Skin of body (tissue), 2 donors: ENCODE data around the gene SLC6A7. TPM values are rescaled to one million over a fixed set of nuclear protein-coding genes. Genes with fewer than 3 reads are reported as not detected.

Experiments used
- DNase-seq: peaks from one replicate; lab custom pipeline; 2025; lab: John Stamatoyannopoulos, UW
- total RNA-seq: library from RNA; depleted of rRNA; stranded (reverse); fragments of >200 nt; gene quantifications from one replicate; pipeline ENCODE4 v1.2.3, GENCODE V29; 2014

Gene SLC6A7
- total RNA-seq, 1 donor from 2014 or later: not detected

GRCh38 chr5:150190503-150190979 lies 679 bp downstream of the SLC6A7 start:
- no peak for DNase-seq

- DNase-seq: no peak
Observed at GRCh38 chr5:150190987-150191386, 1.1 kb downstream of the SLC6A7 start.

- no peak for DNase-seq
Observed at GRCh38 chr5:150192462-150192861, 2.6 kb downstream of the SLC6A7 start.

GRCh38 chr5:150195736-150196485 lies 6.0 kb downstream of the SLC6A7 start:
- no peak for DNase-seq

GRCh38 chr5:150196514-150196913 lies 6.7 kb downstream of the SLC6A7 start:
- no peak for DNase-seq

- no peak for DNase-seq
Observed at GRCh38 chr5:150196986-150197385, 7.1 kb downstream of the SLC6A7 start.

- DNase-seq: no peak
Observed at GRCh38 chr5:150197476-150197875, 7.6 kb downstream of the SLC6A7 start.

- DNase-seq: no peak
Observed at GRCh38 chr5:150202501-150202900, 12.6 kb downstream of the SLC6A7 start.

GRCh38 chr5:150203832-150204589 lies 14.1 kb downstream of the SLC6A7 start:
- DNase-seq: no peak

- no peak for DNase-seq
Observed at GRCh38 chr5:150204590-150204960, 14.7 kb downstream of the SLC6A7 start.

GRCh38 chr5:150206098-150206778 lies 16.4 kb downstream of the SLC6A7 start:
- no peak for DNase-seq

- no peak for DNase-seq
Observed at GRCh38 chr5:150206779-150207115, 16.9 kb downstream of the SLC6A7 start.

- DNase-seq: no peak
Observed at GRCh38 chr5:150208187-150209098, 18.6 kb downstream of the SLC6A7 start.

- DNase-seq: no peak
Observed at GRCh38 chr5:150209099-150209635, 19.3 kb downstream of the SLC6A7 start.

GRCh38 chr5:150210644-150211043 lies 20.8 kb downstream of the SLC6A7 start:
- DNase-seq: no peak

GRCh38 chr5:150211156-150212030 lies 21.5 kb downstream of the SLC6A7 start:
- no peak for DNase-seq

- DNase-seq: peak; percentile 6
Observed at GRCh38 chr5:150213530-150213929, 23.7 kb downstream of the SLC6A7 start.

- DNase-seq: no peak
Observed at GRCh38 chr5:150214289-150214688, 24.4 kb downstream of the SLC6A7 start.

- DNase-seq: peak; percentile 39
Observed at GRCh38 chr5:150215979-150216944, 26.4 kb downstream of the SLC6A7 start.
